ENCODE measurements around the gene PKN3. TPM values are rescaled to one million over a fixed set of nuclear protein-coding genes. Genes with fewer than 3 reads are reported as not detected.

Gene PKN3
- total and polyA plus RNA-seq, 9 of the 15 experiments (the other 6 are each of a cell fraction or from before 2014, with no cell fraction given): 0.82 to 49.2 (median 19.7) TPM

GRCh38 chr9:128656416-128657343 lies 45.6 kb upstream of the PKN3 start, which contains the start of gene DYNC2I2:
TSS of gene DYNC2I2 (minus strand) at chr9:128656847. CDS start at chr9:128656726, 121 bp downstream.
- intact Hi-C loops (cut with micrococcal nuclease) (loop anchor here (1.0 kb wide), 1 partner anchor 33 kb away; the partner anchor contains the start of gene SET), in situ Hi-C loops (cut with MboI) (no loop called here)
- H3K27ac ChIP-seq (ENCODE audit: extremely low read depth, low read depth, low read length): peak within 1 kb of the TSS; percentile 99
- H4K20me1 ChIP-seq (replicated peaks; ENCODE audit: control insufficient read depth, insufficient read depth, low read length): no peaks in the 10 kb centered on the region
- H3K4me3 ChIP-seq: peak within 1 kb of the TSS; percentile 68
- peak; percentile 88 for FAIRE-seq
- whole genome bisulfite sequencing (ENCODE audit: insufficient coverage, low coverage, missing lambda C conversion rate): under 1% methylated on average over 82 of the region's 86 CpGs
- peak within 1 kb of the TSS; percentile 98 for H3K4me2 ChIP-seq (ENCODE audit: insufficient read depth, low read length)
- H3K79me2 ChIP-seq (ENCODE audit: control insufficient read depth, insufficient read depth, low read length): peaks cover 32% of the 10 kb centered on the region
- peak; percentile 95 for ATAC-seq
- peak; percentile 99 to 100 (median 100) for DNase-seq (ENCODE audit: extremely low read depth in 1 of 4, low spot score in 3 of 4)
- H3K27me3 ChIP-seq (ENCODE audit: control insufficient read depth in 2 of 2, insufficient read depth in 2 of 2, low read length in 2 of 2): no peaks in the 10 kb centered on the region; a peak in 1 of 5 replicates
- ChIA-PET CTCF (ENCODE audit: low intra/inter-chr PET ratio) (no interaction called here), POLR2A (interaction anchor here (0.6 to 1.9 kb wide), 6 partner anchors 8 to 324 kb away, joined by 3 to 8 read pairs (median 3); no protein-coding TSS in a partner anchor)
- H3K9ac ChIP-seq (ENCODE audit: insufficient read depth in 1 of 2, low read depth in 2 of 2, low read length in 2 of 2): peak within 1 kb of the TSS; percentile 95 to 99
- H3K4me1 ChIP-seq (replicated peaks in 1 of 2; ENCODE audit: control insufficient read depth in 2 of 2, insufficient read depth in 2 of 2, low read length in 2 of 2): peaks cover 5 to 28% of the 10 kb centered on the region in 2 experiments; a peak in 4 of 5 replicates
- no peaks in the 10 kb centered on the region for H3K9me3 ChIP-seq (replicated peaks; ENCODE audit: control insufficient read depth, insufficient read depth, low read depth, low read length)
- H3K36me3 ChIP-seq (ENCODE audit: control insufficient read depth, insufficient read depth, low read length): peaks cover 15% of the 10 kb centered on the region; the same call in 2 of the 3 replicates
- TSS peak; percentile 93 for BruUV-seq (replicated peaks)
- H2AFZ ChIP-seq (ENCODE audit: low read depth, low read length): peak within 1 kb of the TSS; percentile 99
- no peaks in the 10 kb centered on the region for H3K9me1 ChIP-seq (ENCODE audit: control insufficient read depth, insufficient read depth, low read length)
- TF ChIP-seq MTA1 (IDR thresholded peaks at IDR 0.05; ENCODE audit: borderline replicate concordance): peak; percentile 97
- TF ChIP-seq, protein P1, sequence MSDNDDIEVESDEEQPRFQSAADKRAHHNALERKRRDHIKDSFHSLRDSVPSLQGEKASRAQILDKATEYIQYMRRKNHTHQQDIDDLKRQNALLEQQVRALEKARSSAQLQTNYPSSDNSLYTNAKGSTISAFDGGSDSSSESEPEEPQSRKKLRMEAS (CRISPR knock-in tag; IDR thresholded peaks at IDR 0.05): peak; percentile 93
- TF ChIP-seq PHF8 (IDR thresholded peaks at IDR 0.05; ENCODE audit: borderline replicate concordance, low read length): peak; percentile 77
- TF ChIP-seq ZNF436 (CRISPR knock-in tag; IDR thresholded peaks at IDR 0.05): 0 out of 2 replicates have a peak, but pooled peaks have one; percentile 34
- TF ChIP-seq CEBPB (tag; IDR thresholded peaks at IDR 0.05): no peak
- TF ChIP-seq HDAC3 (IDR thresholded peaks at IDR 0.05; ENCODE audit: borderline replicate concordance, partially characterized antibody): no peak
- peak; percentile 75; the same call in 1 of the 2 replicates for TF ChIP-seq ZHX1 (conservative IDR thresholded peaks at IDR 0.05; ENCODE audit: low read length)
- peak; percentile 87; the same call in 1 of the 2 replicates for TF ChIP-seq DNMT1 (IDR thresholded peaks at IDR 0.05)
- TF ChIP-seq RAD51 (IDR thresholded peaks at IDR 0.05; ENCODE audit: borderline replicate concordance, low read depth): peak; percentile 44; the same call in 1 of the 2 replicates
- TF ChIP-seq, protein P2, sequence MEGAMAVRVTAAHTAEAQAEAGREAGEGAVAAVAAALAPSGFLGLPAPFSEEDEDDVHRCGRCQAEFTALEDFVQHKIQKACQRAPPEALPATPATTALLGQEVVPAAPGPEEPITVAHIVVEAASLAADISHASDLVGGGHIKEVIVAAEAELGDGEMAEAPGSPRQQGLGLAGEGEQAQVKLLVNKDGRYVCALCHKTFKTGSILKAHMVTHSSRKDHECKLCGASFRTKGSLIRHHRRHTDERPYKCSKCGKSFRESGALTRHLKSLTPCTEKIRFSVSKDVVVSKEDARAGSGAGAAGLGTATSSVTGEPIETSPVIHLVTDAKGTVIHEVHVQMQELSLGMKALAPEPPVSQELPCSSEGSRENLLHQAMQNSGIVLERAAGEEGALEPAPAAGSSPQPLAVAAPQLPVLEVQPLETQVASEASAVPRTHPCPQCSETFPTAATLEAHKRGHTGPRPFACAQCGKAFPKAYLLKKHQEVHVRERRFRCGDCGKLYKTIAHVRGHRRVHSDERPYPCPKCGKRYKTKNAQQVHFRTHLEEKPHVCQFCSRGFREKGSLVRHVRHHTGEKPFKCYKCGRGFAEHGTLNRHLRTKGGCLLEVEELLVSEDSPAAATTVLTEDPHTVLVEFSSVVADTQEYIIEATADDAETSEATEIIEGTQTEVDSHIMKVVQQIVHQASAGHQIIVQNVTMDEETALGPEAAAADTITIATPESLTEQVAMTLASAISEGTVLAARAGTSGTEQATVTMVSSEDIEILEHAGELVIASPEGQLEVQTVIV (CRISPR knock-in tag; IDR thresholded peaks at IDR 0.05; ENCODE audit: borderline replicate concordance): peak; percentile 5; the same call in 1 of the 2 replicates
- peak; percentile 98; the same call in 1 of the 2 replicates for TF ChIP-seq E2F5 (CRISPR knock-in tag; IDR thresholded peaks at IDR 0.05)
- TF ChIP-seq PTRF (tag; IDR thresholded peaks at IDR 0.05): no peak
- TF ChIP-seq SMAD3 (CRISPR knock-in tag; conservative IDR thresholded peaks at IDR 0.05): peak; percentile 91
- no peak for TF ChIP-seq SAFB (IDR thresholded peaks at IDR 0.05; ENCODE audit: borderline replicate concordance, low read depth, low read length)

All from K562 (cell line).